Hematopoietic multipotent progenitor cell treated with erythropoietin and hydrocortisone succinate and interleukin-3 and kit ligand, for 4 days (in vitro differentiated cells): Measurements from ENCODE around the gene GRIK5.
"Not testable (repeated sequence)": the region's sequence is repeated elsewhere in the genome, so short reads cannot be mapped to it uniquely, and the experiment has no call there.

ENCODE experiments used
- DNase-seq: peaks from one replicate; pipeline ENCODE4 v3.0.0-alpha.2; 2015

The GRIK5 gene

DNA sequence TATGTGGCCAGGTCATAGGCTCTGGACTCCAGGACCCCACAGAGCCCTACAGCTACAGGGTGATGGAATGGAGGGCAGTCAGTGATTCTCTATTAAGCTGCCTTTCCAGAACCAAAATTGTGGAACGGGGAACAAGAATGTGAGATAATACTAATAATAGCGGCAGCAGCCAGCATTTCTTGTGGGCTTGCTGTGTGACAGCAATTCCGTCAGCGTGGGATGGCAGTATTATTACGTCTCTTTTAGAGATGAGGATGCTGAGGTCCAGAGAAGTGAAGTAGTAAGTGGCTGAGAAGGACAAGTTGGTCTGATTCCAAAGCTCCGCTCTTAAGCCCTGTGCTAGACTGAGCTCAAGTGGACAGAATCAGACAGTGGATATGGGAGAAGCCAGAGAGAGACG, 24.4 kb downstream of the GRIK5 start:
- DNase-seq: no peak

DNA sequence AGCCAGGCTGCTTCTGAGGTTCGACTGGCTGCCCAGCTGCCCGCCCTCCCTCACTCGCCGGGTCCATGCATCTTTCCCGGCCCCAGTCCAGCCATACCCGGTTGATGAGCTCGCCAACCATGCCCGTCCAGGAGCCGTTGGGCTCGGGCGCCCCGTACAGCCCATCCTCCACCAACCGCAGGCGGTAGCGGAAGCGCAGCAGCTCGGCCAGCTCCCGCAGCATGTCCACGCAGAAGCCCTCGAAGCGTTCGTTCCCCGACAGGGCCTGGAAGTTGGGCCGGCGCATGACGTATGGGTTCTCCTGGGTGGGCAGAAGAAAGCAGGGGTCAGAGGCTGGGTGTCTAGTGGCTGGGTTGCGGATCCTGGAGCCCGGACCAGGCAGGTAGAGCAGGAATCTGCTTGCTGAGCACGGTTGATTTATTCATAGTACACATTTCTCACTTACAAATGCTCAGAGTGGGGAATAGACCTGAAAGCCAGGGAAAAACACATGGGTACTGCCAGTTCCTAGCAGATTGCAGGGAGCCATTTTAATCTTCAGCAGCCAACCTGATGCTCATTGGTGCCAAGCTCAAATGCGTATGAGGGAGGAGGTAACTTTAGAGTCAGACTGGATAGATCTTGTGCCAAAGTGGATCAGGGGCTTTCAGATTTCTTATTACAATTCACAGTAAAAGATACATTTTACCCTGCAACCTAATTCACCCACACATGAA, 27.4 kb downstream of the GRIK5 start:
- DNase-seq: no peak

DNA sequence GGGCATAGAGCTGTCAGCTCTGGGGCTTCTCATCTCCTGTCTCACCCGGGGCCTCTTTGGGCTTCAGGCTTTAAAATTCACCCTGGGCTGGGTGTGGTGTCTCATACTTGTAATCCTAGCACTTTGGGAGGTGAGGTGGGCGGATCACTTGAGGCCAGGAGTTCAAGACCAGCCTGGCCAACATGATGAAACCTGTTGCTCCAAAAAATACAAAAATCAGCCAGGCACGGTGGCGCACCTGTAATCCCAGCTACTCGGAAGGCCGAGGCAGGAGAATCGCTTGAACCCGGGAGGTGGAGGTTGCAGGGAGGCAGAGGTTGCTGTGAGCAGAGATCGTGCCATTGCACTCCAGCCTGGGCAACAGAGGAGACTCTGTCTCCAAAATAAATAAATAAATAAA, 29.5 kb downstream of the GRIK5 start:
- DNase-seq: not testable (repeated sequence)

DNA sequence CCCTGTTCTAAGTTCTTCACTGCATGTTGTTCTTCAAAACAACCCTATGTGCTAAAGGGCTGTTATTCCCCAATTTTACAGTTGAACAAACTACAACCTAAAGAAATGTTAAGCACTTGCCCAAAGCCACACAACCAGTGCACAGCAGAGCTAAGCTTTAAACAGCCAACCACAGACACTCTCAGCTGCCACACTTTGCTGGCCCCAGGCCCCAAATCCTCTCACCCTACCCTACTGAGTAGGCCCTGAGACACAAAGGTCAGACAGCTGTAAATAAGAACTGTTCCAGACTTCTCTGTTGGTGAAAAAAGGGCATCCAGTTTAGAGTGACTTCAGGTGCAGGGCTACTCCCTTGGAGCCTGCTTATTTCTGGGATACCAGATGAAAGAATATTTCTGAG, 30.0 kb downstream of the GRIK5 start:
- no peak for DNase-seq

DNA sequence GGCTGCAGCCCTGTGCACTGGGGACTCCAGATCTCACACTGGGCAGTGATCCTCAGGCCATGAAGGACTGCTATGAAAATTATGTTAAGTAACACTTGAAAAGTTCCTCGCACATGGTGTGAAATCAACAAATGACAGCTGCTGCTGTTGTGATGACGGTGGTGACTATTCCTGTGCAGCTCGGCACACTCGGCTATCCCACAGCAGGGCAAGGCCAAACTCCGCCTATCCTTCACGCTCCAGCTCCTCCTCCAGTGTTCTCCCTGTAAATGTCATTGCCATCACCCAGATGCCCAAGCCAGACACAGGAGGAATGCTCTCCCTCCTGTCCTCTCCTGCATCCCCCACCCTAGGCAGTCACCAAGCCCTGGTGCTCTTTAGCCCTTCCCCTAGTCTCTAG, 31.3 kb downstream of the GRIK5 start:
- no peak for DNase-seq

DNA sequence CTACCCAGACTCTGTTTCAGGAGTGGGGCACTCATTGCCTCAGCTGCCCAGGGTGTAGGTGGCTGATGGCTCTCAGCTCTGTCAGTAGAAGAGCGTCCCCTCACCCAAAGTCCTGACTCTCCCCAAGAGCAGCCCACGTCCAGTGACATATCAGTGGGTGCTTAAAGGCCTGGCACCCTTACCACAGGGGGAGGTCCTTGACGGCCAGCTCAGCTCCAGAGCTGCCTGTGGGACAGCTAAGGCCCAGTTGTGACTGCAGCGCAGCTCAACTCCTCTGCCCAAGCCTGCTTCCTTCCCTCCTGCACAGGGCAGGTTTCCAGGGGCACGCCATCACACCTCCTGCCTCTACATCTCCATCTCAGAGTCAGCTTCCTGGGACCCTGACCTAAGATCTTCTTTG, 32.4 kb downstream of the GRIK5 start:
- no peak for DNase-seq

DNA sequence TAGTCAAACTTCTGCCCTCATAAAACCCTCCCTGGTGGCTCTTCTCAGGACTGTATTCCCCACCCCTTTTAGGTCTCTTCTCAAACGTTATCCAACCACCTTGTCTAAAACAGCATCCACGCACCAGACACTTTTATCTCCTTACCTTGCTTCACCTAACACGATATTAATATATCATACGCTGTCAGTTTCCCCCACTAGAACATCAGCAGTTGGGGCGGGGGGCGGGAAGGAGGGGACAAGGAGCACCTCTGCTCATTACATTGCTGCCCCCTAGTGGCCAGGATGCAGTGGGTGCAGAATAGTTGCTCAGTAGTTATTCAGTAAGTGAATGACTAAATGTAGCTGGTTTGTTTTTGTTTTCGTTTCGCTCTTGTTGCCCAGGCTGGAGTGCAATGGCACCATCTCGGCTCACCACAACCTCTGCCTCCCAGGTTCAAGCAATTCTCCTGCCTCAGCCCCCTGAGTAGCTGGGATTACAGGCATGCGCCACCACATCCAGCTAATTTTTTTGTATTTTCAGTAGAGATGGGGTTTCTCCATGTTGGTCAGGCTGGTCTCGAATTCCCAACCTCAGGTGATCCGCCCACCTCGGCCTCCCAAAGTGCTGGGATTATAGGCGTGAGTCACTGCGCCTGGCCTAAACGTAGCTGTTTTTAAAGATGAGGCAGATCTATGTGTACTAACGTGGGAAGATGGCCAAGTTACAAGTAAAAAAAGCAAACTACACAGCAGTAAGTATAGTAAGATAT, 35.2 kb downstream of the GRIK5 start:
- DNase-seq: peak; percentile 86

DNA sequence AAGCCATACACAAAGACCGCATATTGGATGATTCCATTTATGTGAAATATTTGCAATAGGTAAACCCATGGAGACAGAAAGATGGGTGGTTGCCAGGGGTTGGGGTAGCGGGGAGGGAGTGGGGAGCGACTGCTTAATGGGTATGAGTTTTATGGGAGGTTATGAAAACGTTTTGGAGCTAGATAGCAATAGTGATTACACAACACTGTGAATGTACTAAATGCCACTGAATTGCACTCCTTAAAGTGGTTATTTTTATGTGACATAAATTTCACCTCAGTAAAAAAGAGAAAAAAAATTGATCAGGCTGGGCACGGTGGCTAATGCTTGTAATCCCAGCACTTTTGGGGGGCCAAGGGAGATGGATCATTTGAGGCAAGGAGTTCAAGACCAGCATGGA, 36.6 kb downstream of the GRIK5 start:
- no peak for DNase-seq

DNA sequence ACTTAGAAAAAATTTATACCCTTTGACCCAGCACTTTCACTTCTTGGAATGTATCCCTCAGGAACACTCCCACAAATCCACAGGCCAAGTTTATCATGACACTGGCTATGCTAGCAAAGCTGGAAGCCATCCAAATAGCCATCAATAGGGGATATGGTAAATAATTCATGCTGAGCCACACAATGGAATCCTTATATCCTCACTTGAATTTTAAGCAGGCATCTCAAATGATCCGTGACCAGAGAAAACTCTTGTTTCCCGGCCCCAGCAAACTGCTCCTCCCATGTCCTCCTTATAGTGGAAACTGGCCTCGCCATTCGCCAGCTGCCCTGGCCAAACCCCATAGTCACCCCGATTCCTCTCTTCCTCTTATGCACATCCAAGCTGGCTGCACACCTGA, 37.6 kb downstream of the GRIK5 start:
- no peak for DNase-seq

DNA sequence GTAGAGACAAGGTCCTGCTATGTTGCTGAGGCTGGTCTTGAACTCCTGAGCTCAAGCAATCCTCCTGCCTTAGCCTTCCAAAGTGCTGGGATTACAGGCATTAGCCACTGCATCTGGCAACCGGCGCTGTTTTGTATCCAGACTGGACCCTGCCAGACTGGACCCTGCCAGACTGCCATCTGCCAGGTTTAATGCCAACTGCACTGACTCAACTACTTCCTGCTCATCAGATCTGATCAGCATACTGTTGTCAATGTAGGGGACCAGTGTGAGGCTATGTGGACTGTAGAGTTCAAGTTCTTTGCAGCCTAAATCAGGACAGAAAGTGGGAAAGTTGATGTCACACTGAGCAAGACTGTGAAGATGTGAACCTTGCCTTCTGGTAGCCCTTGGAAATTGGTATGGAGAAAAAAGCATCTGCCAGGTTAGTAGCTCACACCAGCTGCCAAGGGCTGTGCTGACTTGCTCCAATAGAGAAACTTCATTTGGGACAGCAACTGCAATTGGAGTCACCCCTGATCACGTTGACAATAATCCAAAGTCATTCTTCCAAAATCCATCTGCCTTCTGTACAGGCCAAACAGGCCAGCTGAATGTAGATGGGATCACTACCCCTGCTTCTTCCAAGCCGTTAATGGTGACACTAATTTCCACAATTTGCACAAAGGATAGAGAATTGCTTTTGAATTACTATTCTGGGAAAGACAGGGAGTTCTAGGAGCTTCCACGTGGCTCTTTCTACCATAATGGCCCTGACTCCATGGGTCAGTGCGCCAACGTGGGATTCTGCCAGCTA, 39.2 kb downstream of the GRIK5 start:
- no peak for DNase-seq

DNA sequence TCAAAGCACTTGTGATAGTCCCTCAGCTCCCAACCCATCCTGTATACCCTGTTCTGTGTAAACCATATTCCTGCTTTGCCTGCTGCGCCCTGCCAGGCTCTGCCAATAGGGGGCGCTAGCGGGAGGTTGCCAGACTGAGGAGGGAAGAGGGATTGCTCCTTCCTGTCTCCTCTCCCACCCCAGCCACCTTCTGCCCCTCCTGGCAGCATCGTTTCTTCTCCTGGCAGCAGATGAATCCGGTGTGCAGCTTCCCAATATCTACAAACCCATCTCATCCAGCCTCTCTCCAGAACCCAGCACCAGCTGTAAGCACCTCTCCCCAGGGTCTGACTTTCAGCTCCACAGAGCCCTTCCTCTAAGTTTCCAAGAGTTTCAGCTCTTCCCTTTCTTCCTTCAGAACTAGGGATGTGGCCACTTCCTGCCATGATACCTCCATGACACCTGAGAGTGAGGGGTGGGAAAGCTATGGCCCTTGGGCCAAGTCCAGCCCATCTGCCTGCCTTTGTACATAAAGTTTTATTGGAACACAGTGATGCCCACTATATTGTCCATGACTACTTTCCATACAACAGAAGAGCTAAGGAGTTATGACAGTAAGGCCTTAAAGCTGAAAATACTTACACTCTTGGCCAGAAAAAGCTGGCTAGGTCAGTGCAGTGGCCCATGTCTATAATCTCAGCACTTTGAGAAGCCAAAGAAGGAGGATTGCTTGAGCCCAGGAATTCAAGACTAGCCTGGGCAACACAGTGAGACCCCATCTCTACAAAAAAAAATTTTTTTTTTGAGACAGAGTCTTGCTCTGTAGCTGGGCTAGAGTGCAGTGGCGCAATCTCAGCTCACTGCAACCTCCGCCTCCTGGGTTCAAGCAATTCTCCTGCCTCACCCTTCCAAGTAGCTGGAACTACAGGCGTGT, 41.4 kb downstream of the GRIK5 start:
- DNase-seq: peak; percentile 35

DNA sequence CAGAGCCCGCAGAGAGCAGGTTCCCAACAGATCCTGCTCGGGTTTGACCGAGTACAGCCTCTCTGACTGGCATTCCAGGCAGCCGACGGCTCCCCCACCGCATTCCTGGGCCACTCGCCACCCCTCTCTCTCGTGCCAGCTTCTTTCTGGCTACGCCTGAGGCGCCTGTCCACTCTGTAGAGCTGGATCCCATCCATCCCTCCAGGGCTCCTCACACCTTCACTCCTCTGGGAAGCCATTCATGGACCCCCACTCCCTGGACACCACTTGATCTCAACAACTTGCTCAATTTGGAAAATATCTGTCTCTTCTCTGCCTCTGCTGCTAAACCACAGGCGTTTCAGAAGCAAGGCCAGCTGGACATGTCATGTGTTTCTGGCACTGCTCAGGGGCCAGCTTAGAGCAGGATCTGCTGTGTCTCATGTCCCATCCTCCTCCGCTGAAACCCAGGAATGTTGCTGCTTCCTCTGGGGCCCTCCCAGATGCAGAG, 45.3 kb downstream of the GRIK5 start:
- DNase-seq: no peak

DNA sequence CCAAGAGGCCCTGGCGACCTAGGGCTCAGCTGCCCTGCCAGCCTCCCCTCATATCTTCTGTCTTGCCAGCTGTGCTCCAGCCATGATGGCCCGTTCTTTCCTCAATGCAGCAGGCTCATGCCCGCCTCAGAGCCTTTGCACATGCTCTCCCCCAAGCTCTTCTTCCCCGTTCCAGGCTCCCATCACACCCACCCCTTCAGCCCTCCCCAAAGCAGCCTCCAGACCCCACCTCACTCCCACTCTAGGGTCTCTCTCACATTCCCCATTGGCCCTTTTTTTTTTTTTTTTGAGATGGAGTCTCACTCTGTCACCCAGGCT, 46.1 kb downstream of the GRIK5 start:
- no peak for DNase-seq

DNA sequence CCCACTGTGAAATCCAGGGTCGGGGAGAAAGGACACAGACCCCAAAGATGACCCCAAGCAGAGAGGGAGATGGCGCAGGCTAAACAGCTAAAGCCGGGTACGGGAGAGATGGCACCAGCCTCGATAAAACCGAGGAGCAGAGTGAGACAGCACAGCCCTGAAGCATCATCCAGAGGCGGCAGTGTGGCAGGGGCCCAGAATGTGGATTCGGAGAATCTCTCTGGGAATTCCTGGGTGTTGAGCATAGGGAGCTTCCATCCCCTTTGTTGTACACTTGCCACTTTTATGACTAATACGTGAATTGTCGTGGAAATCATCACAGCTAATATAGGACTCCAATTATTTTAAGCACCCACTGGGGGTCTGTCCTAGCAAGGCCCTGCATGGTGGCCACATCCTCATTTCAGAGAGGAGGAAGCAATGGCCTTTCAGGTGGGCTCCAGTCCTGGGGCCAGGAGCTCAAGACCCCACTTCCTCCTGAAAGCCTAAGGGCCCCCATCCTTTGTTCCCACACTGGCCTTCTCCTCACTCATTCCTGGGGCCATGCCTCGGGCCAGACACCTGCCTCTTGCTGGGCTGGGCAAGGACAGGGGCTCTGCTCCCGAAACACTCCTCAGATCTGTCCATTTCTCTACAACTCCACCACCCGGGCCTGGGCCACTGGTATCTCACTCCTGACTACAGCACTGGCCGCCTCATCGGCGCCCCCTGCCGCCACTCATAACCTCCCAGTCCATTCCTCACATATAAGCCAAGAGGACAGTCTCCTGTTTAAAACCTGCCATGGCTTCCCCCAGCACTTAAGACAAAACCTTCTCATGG, 46.7 kb downstream of the GRIK5 start:
- peak; percentile 52 for DNase-seq

DNA sequence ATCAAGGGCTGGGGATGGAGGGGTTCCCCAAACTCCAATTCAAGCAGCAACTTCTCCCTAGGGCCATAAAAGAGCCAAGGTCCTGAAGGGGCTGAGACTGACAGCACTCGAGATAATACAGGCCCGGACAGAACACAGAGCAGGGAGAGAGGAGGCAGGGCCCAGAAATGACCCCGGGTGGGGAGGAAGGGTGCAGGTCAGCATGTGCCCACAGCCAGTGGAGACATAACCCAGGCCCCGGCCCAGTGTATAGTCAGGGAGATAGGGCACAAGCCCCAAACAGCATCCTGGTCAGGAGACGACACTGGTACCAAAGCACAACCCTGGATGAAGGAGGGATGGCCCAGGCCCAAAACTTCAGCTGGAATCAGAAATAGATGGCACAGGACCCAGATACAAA, 47.4 kb downstream of the GRIK5 start:
- DNase-seq: no peak

DNA sequence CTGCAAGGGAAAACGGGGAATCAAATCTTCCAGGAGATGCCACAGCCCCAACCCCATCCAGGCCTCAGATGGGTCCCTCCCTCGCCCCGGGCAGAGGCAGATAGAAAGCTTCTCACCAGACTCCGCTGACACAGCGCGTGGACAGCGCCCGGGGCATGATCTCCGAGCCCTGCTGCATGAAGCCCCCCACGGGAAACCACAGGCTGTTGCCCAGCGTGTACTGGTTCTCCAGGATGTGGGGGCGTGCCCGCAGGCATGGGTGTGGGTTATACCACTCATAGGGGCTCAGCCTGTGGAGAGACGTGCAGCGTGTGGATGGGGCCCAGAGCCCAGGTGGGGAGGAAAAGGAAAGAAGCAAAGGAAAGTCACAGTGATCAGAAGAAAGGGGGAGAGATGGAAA, 48.8 kb downstream of the GRIK5 start:
- no peak for DNase-seq

DNA sequence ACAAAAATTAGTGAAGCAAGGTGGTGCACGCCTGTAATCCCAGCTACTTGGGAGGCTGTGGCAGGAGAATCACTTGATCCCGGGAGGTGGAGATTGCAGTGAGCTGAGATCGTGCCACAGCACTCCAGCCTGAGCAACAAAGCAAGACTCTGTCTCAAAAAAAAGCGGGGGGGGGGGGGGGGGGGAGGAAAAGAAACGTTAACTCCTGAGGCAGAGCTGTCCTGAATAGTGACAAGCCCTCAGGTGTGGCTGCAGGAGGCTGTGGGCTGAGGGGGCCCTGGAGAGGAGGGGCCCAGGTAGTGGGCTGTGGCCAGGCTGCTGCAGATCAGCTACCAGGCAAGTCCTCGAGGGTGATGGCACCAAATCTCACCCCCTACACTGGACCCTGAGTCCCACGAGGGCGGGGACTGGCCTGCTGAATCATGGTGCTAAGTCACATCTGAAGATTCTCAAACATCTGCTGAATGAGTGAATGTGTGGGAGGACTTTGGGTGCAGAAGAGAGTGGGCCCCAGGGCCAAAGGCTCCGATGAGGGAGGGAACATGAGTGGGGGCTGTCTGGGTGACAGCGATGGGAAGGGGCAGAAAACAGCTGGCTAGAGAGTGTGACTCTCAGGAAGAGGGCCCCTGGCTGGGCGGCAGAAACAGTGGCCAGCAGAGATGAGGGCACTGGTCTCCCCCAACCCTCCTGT, 51.4 kb downstream of the GRIK5 start:
- DNase-seq: peak; percentile 15

DNA sequence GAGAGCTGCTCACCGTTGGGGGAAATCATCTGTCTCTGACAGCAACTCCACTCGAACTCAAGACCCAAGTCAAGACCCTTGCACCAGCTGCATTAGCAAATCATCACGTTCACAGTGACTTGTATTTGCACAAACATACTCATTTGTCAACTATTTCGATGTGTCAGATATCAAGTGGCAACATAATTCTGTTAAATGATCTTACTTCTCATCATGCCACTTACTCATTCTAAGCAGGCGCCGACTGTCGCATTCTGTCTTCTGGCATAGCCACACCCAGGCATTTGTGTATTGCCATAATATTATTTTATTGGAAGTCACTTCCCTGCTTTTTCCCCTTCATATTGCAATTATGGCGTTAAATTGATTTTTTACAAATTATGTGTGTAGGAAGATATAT, 53.0 kb downstream of the GRIK5 start:
- no peak for DNase-seq

DNA sequence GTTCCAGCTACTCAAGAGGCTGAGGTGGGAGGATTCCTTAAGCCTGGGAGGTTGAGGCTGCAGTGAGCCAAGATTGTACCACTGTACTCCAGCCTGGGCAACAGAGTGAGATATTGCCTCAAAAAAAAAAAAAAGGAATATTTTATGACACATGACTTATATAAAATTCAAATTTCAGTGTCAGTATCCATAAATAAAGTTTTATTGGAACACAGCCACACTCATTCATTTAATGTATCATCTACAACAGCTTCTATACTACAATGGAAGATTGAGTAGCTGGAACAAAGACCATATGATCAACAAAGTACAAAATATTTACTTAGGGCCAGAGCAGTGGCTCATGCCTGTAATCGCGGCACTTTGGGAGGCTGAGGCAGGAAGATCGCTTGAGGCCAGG, 57.3 kb downstream of the GRIK5 start:
- not testable (repeated sequence) for DNase-seq

DNA sequence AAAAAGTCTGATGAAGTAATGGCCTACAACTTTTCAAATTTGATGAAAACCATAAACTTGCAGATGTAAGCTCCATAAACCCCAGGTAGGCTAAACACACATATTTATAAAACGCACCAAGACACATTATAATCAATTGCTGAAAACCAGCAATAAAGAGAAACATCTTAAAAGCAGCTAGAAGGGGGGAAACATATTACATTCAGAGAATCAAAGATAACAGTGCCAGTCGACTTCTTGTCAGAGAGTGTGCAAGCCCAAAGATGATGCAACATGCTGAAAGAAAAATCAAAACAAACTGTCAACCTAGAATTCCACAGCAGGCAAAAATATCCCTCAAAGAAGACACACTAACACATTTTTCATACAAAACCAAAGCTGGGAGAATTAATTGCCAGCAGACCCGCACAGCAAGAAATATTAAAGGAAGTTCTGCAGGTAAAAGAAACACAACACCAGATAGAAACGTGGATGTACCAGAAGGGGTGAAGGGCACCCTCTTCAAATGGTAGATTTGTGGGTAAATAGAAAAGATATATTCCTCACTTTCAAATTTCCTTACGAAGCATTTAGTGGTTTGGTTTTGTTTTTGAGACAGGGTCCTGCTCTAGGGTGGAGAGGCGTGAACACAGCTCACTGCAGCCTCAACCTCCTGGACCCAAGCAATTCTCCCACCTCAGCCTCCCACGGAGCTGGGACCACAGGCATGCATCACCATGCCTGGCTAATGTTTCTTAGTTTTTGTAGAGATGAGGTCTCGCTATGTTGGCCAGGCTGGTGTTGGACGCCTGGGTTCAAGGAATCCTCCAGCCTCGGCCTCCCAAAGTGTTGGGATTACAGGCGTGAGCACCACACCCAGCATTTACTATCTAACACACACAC, 59.5 kb downstream of the GRIK5 start:
- no peak for DNase-seq
